Hepatocyte (in vitro differentiated cells): ENCODE data around the gene BPIFA2. TPM values are rescaled to one million over a fixed set of nuclear protein-coding genes. Genes with fewer than 3 reads are reported as not detected.
A peak's percentile ranks its signal among the peaks of the same experiment; 100 is the strongest.

Experiments
- DNase-seq: peaks from one replicate; pipeline ENCODE4 v3.0.0-alpha.2; 2016; ENCODE audit warnings: low spot score
- H2AFZ ChIP-seq: fragments of 200-600 bp; sonication (generic); 2 replicates; pipeline ENCODE4 v1.6.0; 2016; ENCODE audit warnings: antibody characterized with exemption, mild to moderate bottlenecking
- H3K27ac ChIP-seq: fragments of 200-600 bp; sonication (generic); 2 replicates; pipeline ENCODE4 v1.5.1; 2016; ENCODE audit warnings: mild to moderate bottlenecking
- H3K27me3 ChIP-seq: fragments of 200-600 bp; sonication (generic); 2 replicates; pipeline ENCODE4 v1.6.1; 2016
- H3K36me3 ChIP-seq: fragments of 200-600 bp; sonication (generic); replicated peaks from 2 replicates; pipeline ENCODE4 v1.5.1; 2016; ENCODE audit warnings: low read depth; ENCODE audit not compliant: insufficient read depth
- H3K4me1 ChIP-seq: fragments of 200-600 bp; sonication (generic); 2 replicates; pipeline ENCODE4 v1.5.1; 2016; ENCODE audit warnings: mild to moderate bottlenecking, moderate library complexity; ENCODE audit not compliant: insufficient read depth
- H3K4me2 ChIP-seq: fragments of 200-600 bp; sonication (generic); 2 replicates; pipeline ENCODE4 v1.6.0; 2016
- H3K4me3 ChIP-seq: fragments of 200-600 bp; sonication (generic); 2 replicates; pipeline ENCODE4 v1.5.1; 2016; ENCODE audit warnings: mild to moderate bottlenecking
- H3K79me2 ChIP-seq: fragments of 200-600 bp; sonication (generic); 2 replicates; pipeline ENCODE4 v1.6.0; 2017; ENCODE audit warnings: mild to moderate bottlenecking
- H3K9me2 ChIP-seq: fragments of 200-600 bp; sonication (generic); replicated peaks from 2 replicates; pipeline ENCODE4 v1.6.0; 2017; ENCODE audit warnings: mild to moderate bottlenecking; ENCODE audit not compliant: insufficient read depth
- H3K9me3 ChIP-seq: fragments of 200-600 bp; sonication (generic); 2 replicates; pipeline ENCODE4 v1.5.1; 2016; ENCODE audit warnings: low read depth, mild to moderate bottlenecking
- H4K20me1 ChIP-seq: fragments of 200-600 bp; sonication (generic); 2 replicates; pipeline ENCODE4 v1.6.0; 2016; ENCODE audit warnings: mild to moderate bottlenecking; ENCODE audit not compliant: insufficient read depth, poor library complexity, severe bottlenecking
- CTCF ChIP-seq: fragments of 200-600 bp; sonication (generic); IDR thresholded peaks from 2 replicates; pipeline ENCODE4 v1.5.1; 2016; ENCODE audit warnings: antibody characterized with exemption, mild to moderate bottlenecking; ENCODE audit not compliant: poor library complexity
- EZH2 ChIP-seq: fragments of 200-600 bp; sonication (generic); IDR thresholded peaks from 2 replicates; pipeline ENCODE4 v1.6.1; 2016; ENCODE audit warnings: antibody characterized with exemption, mild to moderate bottlenecking, borderline replicate concordance
- EZH2phosphoT487 ChIP-seq: fragments of 200-600 bp; sonication (generic); IDR thresholded peaks from one replicate; pipeline ENCODE4 v1.6.1; 2018; ENCODE audit warnings: antibody characterized with exemption, mild to moderate bottlenecking, low read depth, moderate library complexity; ENCODE audit not compliant: unreplicated experiment, severe bottlenecking
- WGBS: methylation state at CpG from one replicate; pipeline ENCODE4 v1.1.6; 2016; ENCODE audit warnings: low lambda C conversion rate; ENCODE audit errors: missing lambda C conversion rate; 5-methylcytosine and 5-hydroxymethylcytosine counted together
- polyA plus RNA-seq: library from polyadenylated mRNA; unstranded; fragments of >200 nt; fragmentation: Nextera tagmentation; extraction: Ambion mirVana; gene quantifications from 2 replicates; pipeline ENCODE4 v1.2.1, GENCODE V29; 2016
- total RNA-seq: library from RNA; depleted of rRNA; stranded (reverse); fragments of >200 nt; gene quantifications from 2 replicates; pipeline ENCODE4 v1.2.3, GENCODE V29; 2014

BPIFA2 gene
- total and polyA plus RNA-seq, 2 experiments from 2014 or later, result not detected

GRCh38 chr20:33176101-33176500, 8.1 kb downstream of the BPIFA2 start:
- no peaks in the 10 kb centered on the region for H3K9me3 ChIP-seq
- peaks cover 3% of the 10 kb centered on the region for H3K4me1 ChIP-seq
- H3K4me3 ChIP-seq, result no peak overlapping the region
- H3K9me2 ChIP-seq, result no peaks in the 10 kb centered on the region
- H3K79me2 ChIP-seq, result no peaks in the 10 kb centered on the region
- no peaks in the 10 kb centered on the region for H3K27me3 ChIP-seq
- 54% methylated on average over 3 of the region's 3 CpGs for WGBS
- H4K20me1 ChIP-seq, result no peaks in the 10 kb centered on the region
- no peak for DNase-seq
- TF ChIP-seq CTCF (no peak), EZH2 (no peak), EZH2phosphoT487 (no peak)
- no peak overlapping the region for H3K4me2 ChIP-seq
- no peak overlapping the region for H3K27ac ChIP-seq
- no peaks in the 10 kb centered on the region for H3K36me3 ChIP-seq
- H2AFZ ChIP-seq, result no peak overlapping the region

DNA sequence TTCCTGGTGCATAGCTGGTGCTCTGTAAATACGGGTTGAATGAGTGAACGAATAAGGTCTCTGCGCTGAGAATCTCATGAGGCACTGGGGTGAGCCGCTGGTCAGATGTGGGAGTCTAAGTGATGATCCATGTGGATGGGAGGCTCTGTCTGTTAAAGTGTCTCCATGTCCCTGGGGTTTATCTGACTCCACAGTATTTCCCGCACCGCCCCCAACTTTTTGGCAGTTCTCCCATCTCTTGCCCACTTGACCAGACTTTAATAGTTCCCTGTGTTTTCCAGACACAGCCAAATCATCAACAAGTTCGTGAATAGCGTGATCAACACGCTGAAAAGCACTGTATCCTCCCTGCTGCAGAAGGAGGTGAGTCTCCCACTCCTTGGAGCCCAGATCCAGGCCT, 9.9 kb downstream of the BPIFA2 start:
- Histone ChIP-seq H3K27me3 (no peaks in the 10 kb centered on the region), H2AFZ (no peak overlapping the region), H3K79me2 (no peaks in the 10 kb centered on the region), H4K20me1 (no peaks in the 10 kb centered on the region), H3K4me3 (no peak overlapping the region), H3K9me2 (no peaks in the 10 kb centered on the region), H3K4me2 (no peak overlapping the region), H3K9me3 (no peaks in the 10 kb centered on the region), H3K4me1 (peaks cover 3% of the 10 kb centered on the region), H3K36me3 (no peaks in the 10 kb centered on the region), H3K27ac (no peak overlapping the region)
- TF ChIP-seq EZH2phosphoT487, result no peak
- TF ChIP-seq EZH2, result no peak
- no peak for TF ChIP-seq CTCF
- WGBS, result 83% methylated on average over 9 of the region's 9 CpGs
- DNase-seq, result no peak

DNA sequence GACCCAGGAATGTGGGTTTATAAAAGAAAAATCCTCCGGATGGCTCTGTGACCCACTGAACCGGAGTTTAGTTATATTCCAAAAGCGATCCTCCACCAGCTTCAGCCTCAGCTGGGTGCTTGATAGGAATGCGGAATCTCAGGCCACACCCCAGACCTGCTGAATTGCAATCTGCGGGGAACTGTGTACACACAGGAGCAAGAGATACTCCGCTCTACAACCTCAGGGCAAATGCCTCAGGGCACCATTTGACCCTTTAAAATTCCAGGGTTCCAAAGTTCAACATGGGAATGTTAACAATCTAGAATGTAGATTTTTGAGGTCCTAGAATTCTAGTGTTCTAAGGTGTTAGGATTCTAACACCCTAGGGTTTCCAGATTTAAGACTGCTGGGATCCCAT, 10.8 kb downstream of the BPIFA2 start:
- no peaks in the 10 kb centered on the region for H3K9me3 ChIP-seq

More for the DNA sequence above, 10.8 kb downstream of the BPIFA2 start:
- Histone ChIP-seq H3K79me2 (no peaks in the 10 kb centered on the region), H3K4me3 (no peak overlapping the region), H2AFZ (no peak overlapping the region), H3K36me3 (no peaks in the 10 kb centered on the region), H4K20me1 (no peaks in the 10 kb centered on the region), H3K9me2 (no peaks in the 10 kb centered on the region), H3K4me1 (peaks cover 3% of the 10 kb centered on the region), H3K27me3 (no peaks in the 10 kb centered on the region), H3K4me2 (peak overlapping the region; percentile 42), H3K27ac (no peak overlapping the region)
- TF ChIP-seq EZH2phosphoT487, result no peak
- no peak for TF ChIP-seq EZH2
- TF ChIP-seq CTCF, result no peak
- WGBS, result 35% methylated on average over 6 of the region's 6 CpGs
- peak; percentile 67 for DNase-seq
